Endothelial cell of umbilical vein (primary cell): Measurements from ENCODE around the gene LY6G6C. TPM values are rescaled to one million over a fixed set of nuclear protein-coding genes. Genes with fewer than 3 reads are reported as not detected.

Experiments used
- BruUV-seq: library from RNA; stranded (reverse); fragments of 400-500 nt; replicated peaks from 2 replicates; lab custom pipeline; 2021; lab: Mats Ljungman, UMichigan
- CTCF ChIA-PET: fragments of 300-600, 350-600 bp; sonication (Branson Sonifier 250); formaldehyde crosslinking; loops from one replicate; lab custom pipeline; 2021; ENCODE audit warnings: antibody characterized with exemption, inconsistent platforms; lab: Charles Lee
- POLR2A ChIA-PET: fragments of 300-600, 350-600 bp; sonication (Branson Sonifier 250); formaldehyde crosslinking; loops from one replicate; lab custom pipeline; 2021; ENCODE audit warnings: antibody characterized with exemption, inconsistent platforms; lab: Charles Lee
- DNase-seq: peaks from one replicate; pipeline ENCODE4 v3.0.0-alpha.2; 2011; ENCODE audit warnings: low read depth, low spot score
- FAIRE-seq: peaks from 2 replicates; lab custom pipeline; 2011; peaks lifted over from hg19 to GRCh38; lab: Jason Lieb, UNC
- H2AFZ ChIP-seq: 2 replicates; pipeline ENCODE4 v1.6.0; 2012; ENCODE audit warnings: low read depth, low read length, control low read depth, inconsistent platforms
- H3K27ac ChIP-seq: 2 replicates; pipeline ENCODE4 v1.5.1; 2011; ENCODE audit warnings: low read depth, mild to moderate bottlenecking, control low read depth, low read length, moderate library complexity; ENCODE audit not compliant: insufficient read depth
- H3K27me3 ChIP-seq, 2 experiments: 2 replicates each; pipeline versions ENCODE4 v1.6.0 to v1.6.1; 2011; ENCODE audit warnings: low read length in 2 of 2, mixed read lengths in 1 of 2; ENCODE audit not compliant: control insufficient read depth in 2 of 2, insufficient read depth in 2 of 2
- H3K36me3 ChIP-seq, 2 experiments: 2 replicates in 1 of 2; 3 replicates in 1 of 2; pipeline ENCODE4 v1.5.1; 2011; ENCODE audit warnings: low read length in 2 of 2, mild to moderate bottlenecking in 1 of 2, moderate library complexity in 1 of 2; ENCODE audit not compliant: control insufficient read depth in 2 of 2, insufficient read depth in 2 of 2; ENCODE audit errors: extremely low read depth in 1 of 2
- H3K4me1 ChIP-seq: 3 replicates; pipeline ENCODE4 v1.5.1; 2011; ENCODE audit warnings: mild to moderate bottlenecking, low read length; ENCODE audit not compliant: control insufficient read depth, insufficient read depth; ENCODE audit errors: extremely low read depth
- H3K4me2 ChIP-seq: 2 replicates; pipeline ENCODE4 v1.6.1; 2011; ENCODE audit warnings: low read length, control low read depth, mixed read lengths; ENCODE audit not compliant: insufficient read depth
- H3K4me3 ChIP-seq, 3 experiments: fragments of 200-600 bp in 1 of 3; sonication (generic), shearing (Covaris generic) in 1 of 3; replicated peaks in 1 of 3; 2 replicates each; pipeline ENCODE4 v1.5.1; 2011 to 2016; ENCODE audit warnings: control low read depth in 3 of 3, low read length in 3 of 3, mild to moderate bottlenecking in 2 of 3, inconsistent platforms in 1 of 3, low read depth in 1 of 3, moderate library complexity in 1 of 3; ENCODE audit not compliant: insufficient read depth in 1 of 3
- H3K79me2 ChIP-seq: 2 replicates; pipeline ENCODE4 v1.6.0; 2012; ENCODE audit warnings: low read length, inconsistent platforms; ENCODE audit not compliant: control insufficient read depth, insufficient read depth
- H3K9ac ChIP-seq: replicated peaks from 2 replicates; pipeline ENCODE3; 2011; ENCODE audit warnings: low read length, control low read depth; ENCODE audit not compliant: insufficient read depth; ENCODE audit errors: extremely low read depth
- H3K9me1 ChIP-seq: replicated peaks from 3 replicates; pipeline ENCODE4 v1.6.0; 2011; ENCODE audit warnings: mild to moderate bottlenecking, low read length; ENCODE audit not compliant: control insufficient read depth, insufficient read depth; ENCODE audit errors: extremely low read depth
- H3K9me3 ChIP-seq: replicated peaks from 2 replicates; pipeline ENCODE4 v1.5.1; 2012; ENCODE audit warnings: low read length, inconsistent platforms; ENCODE audit not compliant: control insufficient read depth, insufficient read depth
- H4K20me1 ChIP-seq: replicated peaks from 2 replicates; pipeline ENCODE3; 2011; ENCODE audit warnings: mild to moderate bottlenecking, low read length; ENCODE audit not compliant: control insufficient read depth, insufficient read depth; ENCODE audit errors: extremely low read depth
- CTCF ChIP-seq, 2 donors: IDR thresholded peaks; 1 replicate in 1 of 2; 2 replicates in 1 of 2; pipeline ENCODE4 v1.5.1; 2011; ENCODE audit warnings: low read length in 2 of 2, mild to moderate bottlenecking in 2 of 2, moderate library complexity in 2 of 2, control low read depth in 1 of 2, inconsistent platforms in 1 of 2, low read depth in 1 of 2; ENCODE audit not compliant: insufficient read depth in 1 of 2; ENCODE audit errors: extremely low read depth in 1 of 2
- EZH2 ChIP-seq: IDR thresholded peaks from 2 replicates; pipeline ENCODE4 v1.6.1; 2012; ENCODE audit warnings: borderline replicate concordance, low read depth, mild to moderate bottlenecking, moderate library complexity, low read length, inconsistent platforms; ENCODE audit not compliant: severe bottlenecking
- FOS ChIP-seq: IDR thresholded peaks from 2 replicates; pipeline ENCODE4 v1.6.1; 2011; ENCODE audit warnings: mild to moderate bottlenecking, low read length, moderate library complexity, borderline replicate concordance; ENCODE audit not compliant: insufficient read depth
- GATA2 ChIP-seq: IDR thresholded peaks from 2 replicates; pipeline ENCODE4 v1.7.0; 2011; ENCODE audit warnings: low read depth, mild to moderate bottlenecking, moderate library complexity, mixed read lengths, low read length; ENCODE audit not compliant: insufficient read length, insufficient read depth
- JUN ChIP-seq: IDR thresholded peaks from 2 replicates; pipeline ENCODE4 v1.6.1; 2011; ENCODE audit warnings: borderline replicate concordance, low read depth; ENCODE audit not compliant: insufficient read length, insufficient read depth
- MAX ChIP-seq: IDR thresholded peaks from 2 replicates; pipeline ENCODE4 v1.6.1; 2011; ENCODE audit not compliant: insufficient read depth, insufficient read length
- MYC ChIP-seq: IDR thresholded peaks from one replicate; pipeline ENCODE4 v1.6.1; 2011; ENCODE audit warnings: mild to moderate bottlenecking, low read depth, low read length
- POLR2A ChIP-seq: IDR thresholded peaks from 2 replicates; pipeline ENCODE4 v1.6.1; 2012; ENCODE audit warnings: low read depth, mild to moderate bottlenecking, control low read depth, low read length
- POLR2AphosphoS5 ChIP-seq: IDR thresholded peaks from 2 replicates; pipeline ENCODE4 v1.6.1; 2012; ENCODE audit warnings: low read depth, mild to moderate bottlenecking, control low read depth, low read length, moderate library complexity; ENCODE audit not compliant: insufficient read depth
- dilution Hi-C: fragments of 300-500 bp; cut with MboI; formaldehyde crosslinking; loops from one replicate; pipeline ENCODE4 v1.15.0; 2019; ENCODE audit warnings: low sequenced_read_pairs; ENCODE audit not compliant: extremely low pct_ligation_motif_present
- intact Hi-C: fragments of 100-400 bp; cut with micrococcal nuclease; formaldehyde crosslinking; loops from one replicate; pipeline ENCODE4 v1.10.0; 2022
- polyA plus RNA-seq, 4 experiments: library from polyadenylated mRNA; depleted of rRNA in 3 of 4; stranded (reverse) in 3 of 4; unstranded in 1 of 4; fragments of >200 nt; gene quantifications; 2 replicates each; pipeline versions ENCODE4 v1.2.1 to v1.2.3, GENCODE V29; 2011 to 2012; ENCODE audit warnings: missing spikeins in 1 of 4
- total RNA-seq: library from RNA; stranded (reverse); gene quantifications from 2 replicates; pipeline ENCODE4 v1.2.3, GENCODE V29; 2021

Gene LY6G6C
- total and polyA plus RNA-seq, 2 donors (not counting 3 experiments of a cell fraction or from before 2014, with no cell fraction given), result 0.33 TPM; not detected in 1

GRCh38 chr6:31722173-31722572 is 627 bp upstream of the LY6G6C start:
- Histone ChIP-seq H3K9me1 (no peaks in the 10 kb centered on the region), H3K4me1 (peaks cover 13% of the 10 kb centered on the region), H3K27ac (no peak overlapping the region), H3K4me2 (no peak overlapping the region), H3K9ac (no peak overlapping the region), H3K4me3 (no peak overlapping the region), H3K27me3 (peaks cover 0 to 2% of the 10 kb centered on the region in 2 experiments), H4K20me1 (no peaks in the 10 kb centered on the region), H2AFZ (no peak overlapping the region), H3K9me3 (no peaks in the 10 kb centered on the region), H3K79me2 (no peaks in the 10 kb centered on the region), H3K36me3 (peaks cover 0 to 10% of the 10 kb centered on the region in 2 experiments)
- ChIA-PET POLR2A (interaction anchor here (1.0 kb wide), 1 partner anchor 105 kb away, joined by 3 read pairs; the partner anchor contains the start of gene HSPA1B), CTCF (interaction anchor here (1.5 kb wide), 1 partner anchor 8 kb away, joined by 4 read pairs; no protein-coding TSS in a partner anchor)
- TF ChIP-seq MAX, result no peak
- TF ChIP-seq FOS, result no peak
- no peak for TF ChIP-seq CTCF (IDR thresholded peaks at IDR 0.05; ENCODE audit: extremely low read depth in 1 of 2, insufficient read depth in 1 of 2, low read depth in 1 of 2, low read length in 2 of 2)
- TF ChIP-seq GATA2, result no peak
- TF ChIP-seq POLR2AphosphoS5, result no peak
- TF ChIP-seq MYC, result no peak
- TF ChIP-seq JUN, result no peak
- TF ChIP-seq POLR2A, result no peak
- no peak for TF ChIP-seq EZH2
- dilution Hi-C loops (no loop called here), intact Hi-C loops (no loop called here)
- no peak for DNase-seq
- BruUV-seq, result no TSS peak
- FAIRE-seq, result no peak
